ENCODE measurements around the gene TMEM120B. TPM values are rescaled to one million over a fixed set of nuclear protein-coding genes. Genes with fewer than 3 reads are reported as not detected.
A peak's percentile ranks its signal among the peaks of the same experiment; 100 is the strongest.

TMEM120B gene
- total and polyA plus RNA-seq, 2 of the 13 experiments (the other 11 are each of a cell fraction or from before 2014, with no cell fraction given) = 7.1 to 12.9 TPM

DNA sequence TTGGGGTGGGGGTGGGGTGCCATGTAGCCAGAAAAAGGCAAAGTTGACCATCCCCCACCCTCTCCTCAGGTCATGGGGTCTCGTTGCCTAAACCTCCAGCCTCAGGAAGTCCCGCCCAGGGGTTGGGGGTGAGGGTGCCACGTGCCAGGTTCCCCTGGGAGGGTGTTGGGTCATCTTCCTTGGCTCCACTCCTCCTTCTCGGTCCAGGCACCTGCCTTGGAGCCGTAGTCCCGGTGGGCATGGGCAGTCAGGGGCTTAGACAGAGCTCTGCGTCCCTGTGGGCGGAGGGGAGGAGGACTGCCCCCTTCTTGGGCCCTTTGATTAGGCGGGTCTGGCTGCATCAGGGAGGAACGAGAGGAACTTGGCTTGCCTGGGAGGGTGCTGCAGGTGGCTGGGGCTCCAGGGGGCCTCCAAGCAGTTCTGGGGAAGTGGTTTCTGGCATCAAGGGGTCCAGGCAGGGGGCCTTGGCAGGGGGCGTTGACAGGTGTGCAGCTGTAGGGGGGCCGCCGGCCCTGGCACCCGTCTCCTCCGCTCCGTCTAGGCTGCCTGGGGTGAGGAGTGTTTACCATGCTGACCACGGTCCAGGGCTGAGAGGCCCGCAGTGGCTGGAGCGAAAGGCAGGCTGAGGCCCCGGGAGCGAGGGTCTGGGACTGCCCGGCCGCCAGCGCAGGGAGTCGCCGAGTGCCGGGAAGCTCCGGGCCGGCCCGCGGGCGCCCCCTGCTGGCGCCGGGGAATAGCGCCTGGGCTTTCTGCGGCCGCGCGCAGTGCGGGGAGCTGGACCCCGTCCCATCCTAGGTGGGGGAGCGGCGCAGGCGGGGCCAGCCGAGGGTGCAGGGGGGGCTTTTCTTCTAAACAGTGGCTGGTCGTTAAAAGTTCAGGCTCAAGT, 99.1 kb downstream of the TMEM120B start (continued):
- TF ChIP-seq, protein P1, sequence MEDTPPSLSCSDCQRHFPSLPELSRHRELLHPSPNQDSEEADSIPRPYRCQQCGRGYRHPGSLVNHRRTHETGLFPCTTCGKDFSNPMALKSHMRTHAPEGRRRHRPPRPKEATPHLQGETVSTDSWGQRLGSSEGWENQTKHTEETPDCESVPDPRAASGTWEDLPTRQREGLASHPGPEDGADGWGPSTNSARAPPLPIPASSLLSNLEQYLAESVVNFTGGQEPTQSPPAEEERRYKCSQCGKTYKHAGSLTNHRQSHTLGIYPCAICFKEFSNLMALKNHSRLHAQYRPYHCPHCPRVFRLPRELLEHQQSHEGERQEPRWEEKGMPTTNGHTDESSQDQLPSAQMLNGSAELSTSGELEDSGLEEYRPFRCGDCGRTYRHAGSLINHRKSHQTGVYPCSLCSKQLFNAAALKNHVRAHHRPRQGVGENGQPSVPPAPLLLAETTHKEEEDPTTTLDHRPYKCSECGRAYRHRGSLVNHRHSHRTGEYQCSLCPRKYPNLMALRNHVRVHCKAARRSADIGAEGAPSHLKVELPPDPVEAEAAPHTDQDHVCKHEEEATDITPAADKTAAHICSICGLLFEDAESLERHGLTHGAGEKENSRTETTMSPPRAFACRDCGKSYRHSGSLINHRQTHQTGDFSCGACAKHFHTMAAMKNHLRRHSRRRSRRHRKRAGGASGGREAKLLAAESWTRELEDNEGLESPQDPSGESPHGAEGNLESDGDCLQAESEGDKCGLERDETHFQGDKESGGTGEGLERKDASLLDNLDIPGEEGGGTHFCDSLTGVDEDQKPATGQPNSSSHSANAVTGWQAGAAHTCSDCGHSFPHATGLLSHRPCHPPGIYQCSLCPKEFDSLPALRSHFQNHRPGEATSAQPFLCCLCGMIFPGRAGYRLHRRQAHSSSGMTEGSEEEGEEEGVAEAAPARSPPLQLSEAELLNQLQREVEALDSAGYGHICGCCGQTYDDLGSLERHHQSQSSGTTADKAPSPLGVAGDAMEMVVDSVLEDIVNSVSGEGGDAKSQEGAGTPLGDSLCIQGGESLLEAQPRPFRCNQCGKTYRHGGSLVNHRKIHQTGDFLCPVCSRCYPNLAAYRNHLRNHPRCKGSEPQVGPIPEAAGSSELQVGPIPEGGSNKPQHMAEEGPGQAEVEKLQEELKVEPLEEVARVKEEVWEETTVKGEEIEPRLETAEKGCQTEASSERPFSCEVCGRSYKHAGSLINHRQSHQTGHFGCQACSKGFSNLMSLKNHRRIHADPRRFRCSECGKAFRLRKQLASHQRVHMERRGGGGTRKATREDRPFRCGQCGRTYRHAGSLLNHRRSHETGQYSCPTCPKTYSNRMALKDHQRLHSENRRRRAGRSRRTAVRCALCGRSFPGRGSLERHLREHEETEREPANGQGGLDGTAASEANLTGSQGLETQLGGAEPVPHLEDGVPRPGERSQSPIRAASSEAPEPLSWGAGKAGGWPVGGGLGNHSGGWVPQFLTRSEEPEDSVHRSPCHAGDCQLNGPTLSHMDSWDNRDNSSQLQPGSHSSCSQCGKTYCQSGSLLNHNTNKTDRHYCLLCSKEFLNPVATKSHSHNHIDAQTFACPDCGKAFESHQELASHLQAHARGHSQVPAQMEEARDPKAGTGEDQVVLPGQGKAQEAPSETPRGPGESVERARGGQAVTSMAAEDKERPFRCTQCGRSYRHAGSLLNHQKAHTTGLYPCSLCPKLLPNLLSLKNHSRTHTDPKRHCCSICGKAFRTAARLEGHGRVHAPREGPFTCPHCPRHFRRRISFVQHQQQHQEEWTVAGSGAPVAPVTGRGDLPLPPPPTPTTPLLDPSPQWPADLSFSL (CRISPR knock-in tag; IDR thresholded peaks at IDR 0.05) = no peak
- no peak for TF ChIP-seq ZNF543 (CRISPR knock-in tag; IDR thresholded peaks at IDR 0.05)
- TF ChIP-seq, protein P2, sequence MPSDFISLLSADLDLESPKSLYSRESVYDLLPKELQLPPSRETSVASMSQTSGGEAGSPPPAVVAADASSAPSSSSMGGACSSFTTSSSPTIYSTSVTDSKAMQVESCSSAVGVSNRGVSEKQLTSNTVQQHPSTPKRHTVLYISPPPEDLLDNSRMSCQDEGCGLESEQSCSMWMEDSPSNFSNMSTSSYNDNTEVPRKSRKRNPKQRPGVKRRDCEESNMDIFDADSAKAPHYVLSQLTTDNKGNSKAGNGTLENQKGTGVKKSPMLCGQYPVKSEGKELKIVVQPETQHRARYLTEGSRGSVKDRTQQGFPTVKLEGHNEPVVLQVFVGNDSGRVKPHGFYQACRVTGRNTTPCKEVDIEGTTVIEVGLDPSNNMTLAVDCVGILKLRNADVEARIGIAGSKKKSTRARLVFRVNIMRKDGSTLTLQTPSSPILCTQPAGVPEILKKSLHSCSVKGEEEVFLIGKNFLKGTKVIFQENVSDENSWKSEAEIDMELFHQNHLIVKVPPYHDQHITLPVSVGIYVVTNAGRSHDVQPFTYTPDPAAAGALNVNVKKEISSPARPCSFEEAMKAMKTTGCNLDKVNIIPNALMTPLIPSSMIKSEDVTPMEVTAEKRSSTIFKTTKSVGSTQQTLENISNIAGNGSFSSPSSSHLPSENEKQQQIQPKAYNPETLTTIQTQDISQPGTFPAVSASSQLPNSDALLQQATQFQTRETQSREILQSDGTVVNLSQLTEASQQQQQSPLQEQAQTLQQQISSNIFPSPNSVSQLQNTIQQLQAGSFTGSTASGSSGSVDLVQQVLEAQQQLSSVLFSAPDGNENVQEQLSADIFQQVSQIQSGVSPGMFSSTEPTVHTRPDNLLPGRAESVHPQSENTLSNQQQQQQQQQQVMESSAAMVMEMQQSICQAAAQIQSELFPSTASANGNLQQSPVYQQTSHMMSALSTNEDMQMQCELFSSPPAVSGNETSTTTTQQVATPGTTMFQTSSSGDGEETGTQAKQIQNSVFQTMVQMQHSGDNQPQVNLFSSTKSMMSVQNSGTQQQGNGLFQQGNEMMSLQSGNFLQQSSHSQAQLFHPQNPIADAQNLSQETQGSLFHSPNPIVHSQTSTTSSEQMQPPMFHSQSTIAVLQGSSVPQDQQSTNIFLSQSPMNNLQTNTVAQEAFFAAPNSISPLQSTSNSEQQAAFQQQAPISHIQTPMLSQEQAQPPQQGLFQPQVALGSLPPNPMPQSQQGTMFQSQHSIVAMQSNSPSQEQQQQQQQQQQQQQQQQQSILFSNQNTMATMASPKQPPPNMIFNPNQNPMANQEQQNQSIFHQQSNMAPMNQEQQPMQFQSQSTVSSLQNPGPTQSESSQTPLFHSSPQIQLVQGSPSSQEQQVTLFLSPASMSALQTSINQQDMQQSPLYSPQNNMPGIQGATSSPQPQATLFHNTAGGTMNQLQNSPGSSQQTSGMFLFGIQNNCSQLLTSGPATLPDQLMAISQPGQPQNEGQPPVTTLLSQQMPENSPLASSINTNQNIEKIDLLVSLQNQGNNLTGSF (CRISPR knock-in tag; IDR thresholded peaks at IDR 0.05) = no peak
- TF ChIP-seq, protein P3, sequence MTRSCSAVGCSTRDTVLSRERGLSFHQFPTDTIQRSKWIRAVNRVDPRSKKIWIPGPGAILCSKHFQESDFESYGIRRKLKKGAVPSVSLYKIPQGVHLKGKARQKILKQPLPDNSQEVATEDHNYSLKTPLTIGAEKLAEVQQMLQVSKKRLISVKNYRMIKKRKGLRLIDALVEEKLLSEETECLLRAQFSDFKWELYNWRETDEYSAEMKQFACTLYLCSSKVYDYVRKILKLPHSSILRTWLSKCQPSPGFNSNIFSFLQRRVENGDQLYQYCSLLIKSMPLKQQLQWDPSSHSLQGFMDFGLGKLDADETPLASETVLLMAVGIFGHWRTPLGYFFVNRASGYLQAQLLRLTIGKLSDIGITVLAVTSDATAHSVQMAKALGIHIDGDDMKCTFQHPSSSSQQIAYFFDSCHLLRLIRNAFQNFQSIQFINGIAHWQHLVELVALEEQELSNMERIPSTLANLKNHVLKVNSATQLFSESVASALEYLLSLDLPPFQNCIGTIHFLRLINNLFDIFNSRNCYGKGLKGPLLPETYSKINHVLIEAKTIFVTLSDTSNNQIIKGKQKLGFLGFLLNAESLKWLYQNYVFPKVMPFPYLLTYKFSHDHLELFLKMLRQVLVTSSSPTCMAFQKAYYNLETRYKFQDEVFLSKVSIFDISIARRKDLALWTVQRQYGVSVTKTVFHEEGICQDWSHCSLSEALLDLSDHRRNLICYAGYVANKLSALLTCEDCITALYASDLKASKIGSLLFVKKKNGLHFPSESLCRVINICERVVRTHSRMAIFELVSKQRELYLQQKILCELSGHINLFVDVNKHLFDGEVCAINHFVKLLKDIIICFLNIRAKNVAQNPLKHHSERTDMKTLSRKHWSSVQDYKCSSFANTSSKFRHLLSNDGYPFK (CRISPR knock-in tag; IDR thresholded peaks at IDR 0.05; ENCODE audit: borderline replicate concordance) = no peak
- TF ChIP-seq, protein P4, sequence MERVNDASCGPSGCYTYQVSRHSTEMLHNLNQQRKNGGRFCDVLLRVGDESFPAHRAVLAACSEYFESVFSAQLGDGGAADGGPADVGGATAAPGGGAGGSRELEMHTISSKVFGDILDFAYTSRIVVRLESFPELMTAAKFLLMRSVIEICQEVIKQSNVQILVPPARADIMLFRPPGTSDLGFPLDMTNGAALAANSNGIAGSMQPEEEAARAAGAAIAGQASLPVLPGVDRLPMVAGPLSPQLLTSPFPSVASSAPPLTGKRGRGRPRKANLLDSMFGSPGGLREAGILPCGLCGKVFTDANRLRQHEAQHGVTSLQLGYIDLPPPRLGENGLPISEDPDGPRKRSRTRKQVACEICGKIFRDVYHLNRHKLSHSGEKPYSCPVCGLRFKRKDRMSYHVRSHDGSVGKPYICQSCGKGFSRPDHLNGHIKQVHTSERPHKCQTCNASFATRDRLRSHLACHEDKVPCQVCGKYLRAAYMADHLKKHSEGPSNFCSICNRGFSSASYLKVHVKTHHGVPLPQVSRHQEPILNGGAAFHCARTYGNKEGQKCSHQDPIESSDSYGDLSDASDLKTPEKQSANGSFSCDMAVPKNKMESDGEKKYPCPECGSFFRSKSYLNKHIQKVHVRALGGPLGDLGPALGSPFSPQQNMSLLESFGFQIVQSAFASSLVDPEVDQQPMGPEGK (CRISPR knock-in tag; IDR thresholded peaks at IDR 0.05) = peak; percentile 49
- TF ChIP-seq, protein P5, sequence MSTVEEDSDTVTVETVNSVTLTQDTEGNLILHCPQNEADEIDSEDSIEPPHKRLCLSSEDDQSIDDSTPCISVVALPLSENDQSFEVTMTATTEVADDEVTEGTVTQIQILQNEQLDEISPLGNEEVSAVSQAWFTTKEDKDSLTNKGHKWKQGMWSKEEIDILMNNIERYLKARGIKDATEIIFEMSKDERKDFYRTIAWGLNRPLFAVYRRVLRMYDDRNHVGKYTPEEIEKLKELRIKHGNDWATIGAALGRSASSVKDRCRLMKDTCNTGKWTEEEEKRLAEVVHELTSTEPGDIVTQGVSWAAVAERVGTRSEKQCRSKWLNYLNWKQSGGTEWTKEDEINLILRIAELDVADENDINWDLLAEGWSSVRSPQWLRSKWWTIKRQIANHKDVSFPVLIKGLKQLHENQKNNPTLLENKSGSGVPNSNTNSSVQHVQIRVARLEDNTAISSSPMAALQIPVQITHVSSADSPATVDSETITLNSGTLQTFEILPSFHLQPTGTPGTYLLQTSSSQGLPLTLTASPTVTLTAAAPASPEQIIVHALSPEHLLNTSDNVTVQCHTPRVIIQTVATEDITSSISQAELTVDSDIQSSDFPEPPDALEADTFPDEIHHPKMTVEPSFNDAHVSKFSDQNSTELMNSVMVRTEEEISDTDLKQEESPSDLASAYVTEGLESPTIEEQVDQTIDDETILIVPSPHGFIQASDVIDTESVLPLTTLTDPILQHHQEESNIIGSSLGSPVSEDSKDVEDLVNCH (CRISPR knock-in tag; IDR thresholded peaks at IDR 0.05) = no peak
- no peak for TF ChIP-seq ZFX (CRISPR knock-in tag; IDR thresholded peaks at IDR 0.05; ENCODE audit: low read depth)
